DND-41 (cell line): ENCODE results near the gene TRIM16.
"Not testable (repeated sequence)": the region's sequence is repeated elsewhere in the genome, so short reads cannot be mapped to it uniquely, and the experiment has no call there.

Experiments used
- ATAC-seq: fragments of 200-7000 bp; cut with Tn5 transposase; 3 replicates; pipeline ENCODE4 v1.9.1; 2021; ENCODE audit warnings: low read depth; ENCODE audit not compliant: insufficient read depth
- DNase-seq: peaks from one replicate; pipeline ENCODE4 v3.0.0-alpha.2; 2020
- H2AFZ ChIP-seq: 2 replicates; pipeline ENCODE4 v1.6.0; 2012; ENCODE audit warnings: low read depth, low read length
- H3K27ac ChIP-seq: 2 replicates; pipeline ENCODE4 v1.5.1; 2012; ENCODE audit warnings: low read length, inconsistent platforms
- H3K27me3 ChIP-seq: fragments of 200-600 bp; sonication (generic); 2 replicates; pipeline ENCODE4 v1.6.0; 2012; ENCODE audit warnings: low read length, mild to moderate bottlenecking, inconsistent platforms; ENCODE audit not compliant: insufficient read depth, poor library complexity
- H3K36me3 ChIP-seq: 2 replicates; pipeline ENCODE4 v1.5.1; 2012; ENCODE audit warnings: low read length, inconsistent platforms; ENCODE audit not compliant: insufficient read depth
- H3K4me1 ChIP-seq: 2 replicates; pipeline ENCODE4 v1.5.1; 2012; ENCODE audit warnings: mild to moderate bottlenecking, low read length; ENCODE audit not compliant: insufficient read depth
- H3K4me2 ChIP-seq: 2 replicates; pipeline ENCODE4 v1.6.0; 2012; ENCODE audit warnings: mild to moderate bottlenecking, moderate library complexity, low read length, inconsistent platforms; ENCODE audit not compliant: insufficient read depth
- H3K4me3 ChIP-seq, 2 experiments: fragments of 200-600 bp in 1 of 2; shearing (Covaris generic) in 1 of 2; 2 replicates each; pipeline ENCODE4 v1.5.1; 2012 to 2016; ENCODE audit warnings: inconsistent platforms in 2 of 2, low read length in 2 of 2, mild to moderate bottlenecking in 2 of 2, low read depth in 1 of 2, moderate library complexity in 1 of 2
- H3K79me2 ChIP-seq: 2 replicates; pipeline ENCODE4 v1.6.0; 2012; ENCODE audit warnings: low read length, inconsistent platforms; ENCODE audit not compliant: insufficient read depth
- H3K9ac ChIP-seq: 2 replicates; pipeline ENCODE4 v1.6.0; 2012; ENCODE audit warnings: low read depth, mild to moderate bottlenecking, inconsistent platforms, low read length, moderate library complexity
- H3K9me3 ChIP-seq: 2 replicates; pipeline ENCODE4 v1.5.1; 2012; ENCODE audit warnings: low read length, moderate library complexity, mild to moderate bottlenecking, inconsistent platforms; ENCODE audit not compliant: insufficient read depth, severe bottlenecking
- H4K20me1 ChIP-seq: 2 replicates; pipeline ENCODE4 v1.6.0; 2012; ENCODE audit warnings: low read length; ENCODE audit not compliant: insufficient read depth
- TF ChIP-seq, protein P1 (sequence below): IDR thresholded peaks from 2 replicates; pipeline ENCODE4 v1.5.1; 2012; ENCODE audit warnings: borderline replicate concordance, low read length, moderate library complexity, mild to moderate bottlenecking; ENCODE audit not compliant: poor library complexity, severe bottlenecking; ENCODE audit errors: extremely low read depth

The TRIM16 gene

DNA sequence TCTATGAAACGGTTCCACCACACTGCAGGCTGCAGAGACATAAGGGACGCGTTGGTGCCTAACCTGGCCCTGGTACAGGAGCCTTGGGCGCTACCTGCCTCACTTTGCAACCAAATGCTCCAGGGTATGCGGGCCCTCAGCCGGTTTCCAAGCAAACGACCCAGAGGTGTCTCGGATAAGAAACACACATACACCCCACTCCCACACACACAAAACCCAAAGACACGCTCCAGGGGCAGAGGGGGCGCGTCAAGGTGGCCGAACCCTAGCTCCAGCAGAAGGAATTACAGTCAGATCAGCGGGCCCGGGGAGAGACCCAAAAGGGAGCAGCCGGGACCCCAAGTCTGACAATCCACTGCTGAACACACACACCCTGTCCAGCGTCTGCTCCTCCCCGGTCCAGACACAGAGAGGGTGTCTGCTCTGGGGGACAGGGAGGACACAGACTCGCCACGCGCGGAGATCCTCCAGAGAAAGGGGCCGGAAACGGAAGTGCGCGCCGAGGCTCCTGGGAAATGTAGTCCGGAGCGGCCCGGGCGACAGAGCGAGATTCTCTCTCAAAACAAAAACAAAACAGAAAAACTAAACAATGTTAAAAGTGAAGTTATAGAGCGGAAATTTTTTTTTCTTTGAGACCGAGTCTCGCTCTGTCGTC lies at the start of gene TRIM16:
Gene TRIM16, minus strand, starts transcription at position 488 of the 655 bp plus-strand sequence. CDS start 32,702 bp downstream, outside the sequence.
- Histone ChIP-seq H3K4me1 (peaks cover 25% of the 10 kb centered on the region), H2AFZ (peak within 1 kb of the TSS; percentile 92), H3K9ac (peak within 1 kb of the TSS; percentile 75), H3K27ac (peak within 1 kb of the TSS; percentile 70), H3K4me3 (peak within 1 kb of the TSS; percentile 47 to 88), H3K4me2 (peak within 1 kb of the TSS; percentile 94)
- TF ChIP-seq, protein P1, sequence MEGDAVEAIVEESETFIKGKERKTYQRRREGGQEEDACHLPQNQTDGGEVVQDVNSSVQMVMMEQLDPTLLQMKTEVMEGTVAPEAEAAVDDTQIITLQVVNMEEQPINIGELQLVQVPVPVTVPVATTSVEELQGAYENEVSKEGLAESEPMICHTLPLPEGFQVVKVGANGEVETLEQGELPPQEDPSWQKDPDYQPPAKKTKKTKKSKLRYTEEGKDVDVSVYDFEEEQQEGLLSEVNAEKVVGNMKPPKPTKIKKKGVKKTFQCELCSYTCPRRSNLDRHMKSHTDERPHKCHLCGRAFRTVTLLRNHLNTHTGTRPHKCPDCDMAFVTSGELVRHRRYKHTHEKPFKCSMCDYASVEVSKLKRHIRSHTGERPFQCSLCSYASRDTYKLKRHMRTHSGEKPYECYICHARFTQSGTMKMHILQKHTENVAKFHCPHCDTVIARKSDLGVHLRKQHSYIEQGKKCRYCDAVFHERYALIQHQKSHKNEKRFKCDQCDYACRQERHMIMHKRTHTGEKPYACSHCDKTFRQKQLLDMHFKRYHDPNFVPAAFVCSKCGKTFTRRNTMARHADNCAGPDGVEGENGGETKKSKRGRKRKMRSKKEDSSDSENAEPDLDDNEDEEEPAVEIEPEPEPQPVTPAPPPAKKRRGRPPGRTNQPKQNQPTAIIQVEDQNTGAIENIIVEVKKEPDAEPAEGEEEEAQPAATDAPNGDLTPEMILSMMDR = peak; percentile 13
- H4K20me1 ChIP-seq, H3K36me3 ChIP-seq, H3K27me3 ChIP-seq, H3K9me3 ChIP-seq, H3K79me2 ChIP-seq: not testable (repeated sequence)
- ATAC-seq (peak; percentile 93), DNase-seq (peak; percentile 79)

DNA sequence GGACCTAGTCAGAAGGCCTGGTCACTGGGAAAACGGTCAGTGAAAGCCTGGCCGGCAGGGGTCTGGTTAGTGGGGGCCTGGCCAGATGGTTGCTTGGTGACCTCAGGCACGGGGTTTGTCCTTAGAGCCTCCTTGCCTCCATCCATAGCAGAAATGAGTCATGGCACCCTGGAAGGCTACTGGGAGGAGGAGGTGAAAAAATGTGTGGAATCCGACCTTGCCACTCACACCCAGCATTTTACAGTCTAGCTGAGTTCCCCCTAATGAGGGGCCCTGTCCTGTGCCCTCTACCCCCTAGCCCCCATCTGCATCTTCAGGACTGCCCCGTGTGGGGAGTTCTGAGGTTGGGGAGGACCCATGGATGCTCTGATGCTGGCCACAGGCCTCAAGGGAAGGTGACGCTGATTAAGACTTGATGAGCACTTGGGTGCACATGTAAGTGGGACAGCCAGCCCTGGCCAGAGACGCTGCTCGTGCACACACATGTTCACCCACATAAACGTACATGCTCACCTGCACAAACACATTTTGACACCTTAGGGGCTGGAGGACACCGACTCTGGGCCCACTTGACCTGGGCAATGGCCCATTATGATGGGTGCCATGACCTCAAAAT lies 49.2 kb upstream of the TRIM16 start:
- H3K79me2 ChIP-seq, H3K4me1 ChIP-seq, H2AFZ ChIP-seq, H3K9ac ChIP-seq, H3K27ac ChIP-seq, H4K20me1 ChIP-seq, ATAC-seq, H3K4me2 ChIP-seq, DNase-seq, H3K4me3 ChIP-seq, H3K36me3 ChIP-seq, H3K9me3 ChIP-seq, H3K27me3 ChIP-seq: not testable (repeated sequence)

DNA sequence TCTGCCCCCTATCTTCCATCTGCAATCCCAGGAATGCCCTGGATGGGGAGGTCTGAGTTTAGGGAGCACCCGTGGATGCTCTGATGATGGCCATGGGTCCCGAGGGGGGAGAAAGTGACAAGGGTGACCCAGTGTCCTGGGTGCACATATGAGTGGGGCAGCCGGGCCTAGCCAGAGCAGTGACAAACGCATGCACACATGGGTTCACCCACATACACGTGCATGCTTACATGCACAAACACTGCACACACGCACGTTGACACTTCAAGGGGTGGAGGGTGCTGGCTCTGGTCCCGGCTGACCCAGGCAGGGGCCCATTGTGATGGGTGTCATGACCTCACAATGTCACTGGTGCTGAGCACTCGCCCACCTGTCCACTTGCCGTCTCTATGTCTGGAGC lies 47.8 kb upstream of the TRIM16 start, which contains the start of gene TBC1D26:
Gene TBC1D26, plus strand, starts transcription at position 384 of the 400 bp plus-strand sequence. CDS start 3,066 bp downstream, outside the sequence.
- not testable (repeated sequence) for H3K9ac ChIP-seq, H3K4me2 ChIP-seq, H4K20me1 ChIP-seq, DNase-seq, H3K27ac ChIP-seq, H3K9me3 ChIP-seq, H3K36me3 ChIP-seq, H3K27me3 ChIP-seq, H2AFZ ChIP-seq, ATAC-seq, H3K79me2 ChIP-seq, H3K4me3 ChIP-seq, H3K4me1 ChIP-seq

DNA sequence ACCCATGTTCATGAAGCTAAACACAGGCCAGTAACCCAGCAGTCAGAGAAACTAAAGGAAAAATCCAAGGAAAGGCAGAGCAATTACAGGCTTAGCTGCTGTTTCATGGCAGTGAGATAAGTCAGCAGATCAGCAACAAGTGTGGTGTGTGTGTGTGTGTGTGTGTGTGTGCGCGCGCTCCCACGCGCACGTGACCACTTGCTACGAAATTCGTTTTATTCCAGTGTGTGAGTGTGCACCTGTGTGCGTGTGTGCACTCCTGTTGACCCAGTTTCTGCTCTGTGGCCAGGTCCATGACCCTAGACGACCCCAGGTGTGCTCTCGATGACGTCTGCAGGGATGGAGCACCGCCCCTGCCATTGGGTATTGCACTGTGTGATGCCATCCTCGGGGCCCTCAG lies 46.4 kb upstream of the TRIM16 start:
- not testable (repeated sequence) for H3K36me3 ChIP-seq, H3K9ac ChIP-seq, H3K27me3 ChIP-seq, DNase-seq, H3K79me2 ChIP-seq, H3K4me3 ChIP-seq, H3K4me1 ChIP-seq, ATAC-seq, H4K20me1 ChIP-seq, H2AFZ ChIP-seq, H3K27ac ChIP-seq, H3K9me3 ChIP-seq, H3K4me2 ChIP-seq

DNA sequence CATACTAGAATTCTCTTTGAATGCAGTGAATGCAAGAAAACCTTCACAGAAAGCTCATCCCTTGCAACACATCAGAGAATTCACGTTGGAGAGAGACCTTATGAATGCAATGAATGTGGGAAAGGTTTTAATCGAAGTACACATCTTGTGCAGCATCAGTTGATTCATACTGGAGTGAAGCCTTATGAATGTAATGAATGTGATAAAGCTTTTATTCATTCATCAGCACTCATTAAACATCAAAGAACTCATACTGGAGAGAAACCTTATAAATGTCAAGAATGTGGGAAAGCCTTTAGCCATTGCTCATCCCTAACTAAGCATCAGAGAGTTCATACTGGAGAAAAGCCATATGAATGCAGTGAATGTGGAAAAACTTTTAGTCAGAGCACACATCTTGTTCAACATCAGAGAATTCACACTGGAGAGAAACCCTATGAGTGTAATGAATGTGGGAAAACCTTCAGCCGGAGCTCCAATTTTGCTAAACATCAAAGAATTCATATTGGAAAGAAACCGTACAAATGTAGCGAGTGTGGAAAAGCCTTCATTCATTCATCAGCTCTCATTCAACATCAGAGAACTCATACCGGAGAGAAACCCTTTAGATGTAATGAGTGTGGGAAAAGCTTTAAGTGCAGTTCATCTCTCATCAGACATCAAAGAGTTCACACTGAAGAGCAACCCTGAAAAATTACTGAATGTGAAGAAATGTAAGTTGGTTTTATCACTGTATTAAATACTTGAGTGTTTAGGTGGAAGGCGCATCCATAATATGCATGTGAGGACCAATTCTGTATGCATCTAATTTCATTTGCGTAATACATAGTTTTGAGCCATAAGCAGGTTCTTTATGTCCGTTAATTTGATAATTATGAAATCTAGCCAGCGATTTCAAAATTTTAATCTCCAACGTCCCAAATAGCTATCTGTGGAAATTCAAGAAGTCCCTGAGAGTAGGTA lies 32.8 kb upstream of the TRIM16 start:
- H3K4me2 ChIP-seq, H4K20me1 ChIP-seq, ATAC-seq, H3K4me3 ChIP-seq, H2AFZ ChIP-seq, H3K9ac ChIP-seq, H3K79me2 ChIP-seq, H3K27me3 ChIP-seq, H3K27ac ChIP-seq, DNase-seq, H3K4me1 ChIP-seq: not testable (repeated sequence)
- peaks cover 19% of the 10 kb centered on the region; the same call in 1 of the 2 replicates for H3K36me3 ChIP-seq
- peaks cover 29% of the 10 kb centered on the region for H3K9me3 ChIP-seq

DNA sequence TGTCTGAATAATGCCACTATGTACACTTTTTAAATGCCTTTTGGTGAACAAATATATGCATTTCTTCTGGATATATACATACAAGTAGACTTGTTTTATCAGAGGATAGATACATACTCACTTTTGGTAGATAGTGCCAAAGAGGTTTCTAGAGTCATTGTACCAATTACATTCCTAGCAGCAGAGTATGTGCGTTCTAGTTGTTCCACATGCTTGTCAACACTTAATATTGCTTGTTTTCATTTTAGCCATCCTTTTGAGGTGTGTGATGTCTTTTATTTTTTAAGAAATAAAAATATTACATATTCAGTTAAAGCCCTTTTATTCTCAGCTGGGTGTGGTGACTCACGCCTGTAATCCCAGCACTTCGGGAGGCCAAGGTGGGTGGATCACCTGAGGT lies 24.8 kb upstream of the TRIM16 start:
- not testable (repeated sequence) for H3K9ac ChIP-seq, H2AFZ ChIP-seq, ATAC-seq, H3K27ac ChIP-seq, H4K20me1 ChIP-seq, H3K4me2 ChIP-seq, DNase-seq, H3K4me1 ChIP-seq, H3K27me3 ChIP-seq, H3K79me2 ChIP-seq, H3K4me3 ChIP-seq
- H3K9me3 ChIP-seq = peaks cover 29% of the 10 kb centered on the region
- peaks cover 63% of the 10 kb centered on the region for H3K36me3 ChIP-seq

DNA sequence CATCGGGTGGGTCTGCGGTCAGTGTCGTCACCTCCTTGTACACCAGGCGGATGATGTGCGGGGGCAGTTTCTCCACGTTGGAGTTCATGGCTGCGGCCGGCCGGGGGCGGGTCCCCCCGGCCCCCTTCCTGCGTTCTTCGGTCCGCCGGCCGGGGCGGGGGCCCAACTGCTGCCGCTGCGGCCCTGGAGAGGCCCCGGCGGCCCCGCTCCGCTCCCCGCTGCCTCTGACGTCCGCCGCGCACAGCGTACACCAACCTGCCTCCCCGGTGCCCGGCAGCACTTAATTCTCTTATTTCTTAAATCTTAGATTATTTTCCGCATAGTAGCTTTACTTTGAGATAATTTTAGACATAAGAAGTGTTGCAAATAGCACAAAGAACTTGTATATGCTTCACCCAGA lies 20.7 kb upstream of the TRIM16 start:
- H3K27ac ChIP-seq, DNase-seq, ATAC-seq, H3K4me1 ChIP-seq, H3K27me3 ChIP-seq, H3K4me2 ChIP-seq, H3K9ac ChIP-seq, H4K20me1 ChIP-seq, H2AFZ ChIP-seq, H3K4me3 ChIP-seq: not testable (repeated sequence)
- Histone ChIP-seq H3K9me3 (peaks cover 24% of the 10 kb centered on the region), H3K36me3 (peaks cover 64% of the 10 kb centered on the region), H3K79me2 (peaks cover 12% of the 10 kb centered on the region)
